GM23338 (cell line): Measurements from ENCODE around the gene APH1B.
A peak's percentile ranks its signal among the peaks of the same experiment; 100 is the strongest.

Experiments
- CREB1 ChIP-seq: fragments of 250-450 bp; sonication (Bioruptor Pico); IDR thresholded peaks from 2 replicates; pipeline ENCODE4 v1.5.0; 2020; ENCODE audit warnings: low read depth, mild to moderate bottlenecking, moderate library complexity
- EZH2 ChIP-seq: fragments of 200-600 bp; sonication (generic); IDR thresholded peaks from one replicate; pipeline ENCODE4 v1.8.0; 2017; ENCODE audit warnings: antibody characterized with exemption, mild to moderate bottlenecking, low read depth; ENCODE audit not compliant: unreplicated experiment
- EZH2phosphoT487 ChIP-seq: fragments of 200-600 bp; sonication (generic); IDR thresholded peaks from one replicate; pipeline ENCODE4 v1.8.1; 2018; ENCODE audit warnings: antibody characterized with exemption; ENCODE audit not compliant: unreplicated experiment
- JUNB ChIP-seq: IDR thresholded peaks from one replicate; pipeline ENCODE4 v1.6.1; 2016; ENCODE audit warnings: antibody characterized with exemption; ENCODE audit not compliant: unreplicated experiment
- NANOG ChIP-seq: IDR thresholded peaks from 2 replicates; pipeline ENCODE4 v1.6.1; 2016; ENCODE audit warnings: antibody characterized with exemption, borderline replicate concordance
- POLR2AphosphoS5 ChIP-seq: IDR thresholded peaks from 2 replicates; pipeline ENCODE4 v1.6.1; 2016; ENCODE audit warnings: antibody characterized with exemption, low read depth
- TF ChIP-seq, protein P1 (sequence below), 2 experiments: fragments of 200-600 bp in 1 of 2; sonication (generic) in 1 of 2; conservative IDR thresholded peaks; 2 replicates each; pipeline versions ENCODE4 v1.5.1 to v1.6.1; 2016 to 2017; ENCODE audit warnings: antibody characterized with exemption in 2 of 2, low read depth in 2 of 2, mild to moderate bottlenecking in 2 of 2, moderate library complexity in 1 of 2
- TF ChIP-seq, protein P2 (sequence below): IDR thresholded peaks from 2 replicates; pipeline ENCODE4 v1.6.1; 2016; ENCODE audit warnings: antibody characterized with exemption
- TF ChIP-seq, protein P3 (sequence below): IDR thresholded peaks from one replicate; pipeline ENCODE4 v1.6.1; 2018; ENCODE audit warnings: antibody characterized with exemption; ENCODE audit not compliant: unreplicated experiment

DNA sequence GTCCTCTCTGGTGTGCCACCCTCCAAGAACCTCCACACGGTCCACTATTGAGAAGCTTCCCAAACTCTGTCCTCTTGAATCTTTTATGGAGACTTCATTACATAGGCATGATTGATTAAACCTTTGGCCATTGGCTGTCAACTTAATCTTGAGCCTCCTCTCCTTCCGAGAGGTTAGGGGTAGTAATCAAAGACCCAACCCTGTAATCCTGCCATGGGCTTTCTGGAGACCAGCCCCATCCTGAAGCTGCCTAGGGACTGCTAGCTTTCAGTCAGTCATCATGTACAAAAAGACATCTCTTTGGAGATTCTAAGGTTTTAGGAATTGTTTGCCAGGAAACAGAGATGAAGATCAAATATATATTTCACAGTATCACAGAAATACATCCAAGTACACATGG, 37.0 kb downstream of the APH1B start:
- TF ChIP-seq, protein P1, sequence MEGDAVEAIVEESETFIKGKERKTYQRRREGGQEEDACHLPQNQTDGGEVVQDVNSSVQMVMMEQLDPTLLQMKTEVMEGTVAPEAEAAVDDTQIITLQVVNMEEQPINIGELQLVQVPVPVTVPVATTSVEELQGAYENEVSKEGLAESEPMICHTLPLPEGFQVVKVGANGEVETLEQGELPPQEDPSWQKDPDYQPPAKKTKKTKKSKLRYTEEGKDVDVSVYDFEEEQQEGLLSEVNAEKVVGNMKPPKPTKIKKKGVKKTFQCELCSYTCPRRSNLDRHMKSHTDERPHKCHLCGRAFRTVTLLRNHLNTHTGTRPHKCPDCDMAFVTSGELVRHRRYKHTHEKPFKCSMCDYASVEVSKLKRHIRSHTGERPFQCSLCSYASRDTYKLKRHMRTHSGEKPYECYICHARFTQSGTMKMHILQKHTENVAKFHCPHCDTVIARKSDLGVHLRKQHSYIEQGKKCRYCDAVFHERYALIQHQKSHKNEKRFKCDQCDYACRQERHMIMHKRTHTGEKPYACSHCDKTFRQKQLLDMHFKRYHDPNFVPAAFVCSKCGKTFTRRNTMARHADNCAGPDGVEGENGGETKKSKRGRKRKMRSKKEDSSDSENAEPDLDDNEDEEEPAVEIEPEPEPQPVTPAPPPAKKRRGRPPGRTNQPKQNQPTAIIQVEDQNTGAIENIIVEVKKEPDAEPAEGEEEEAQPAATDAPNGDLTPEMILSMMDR (conservative IDR thresholded peaks at IDR 0.05; ENCODE audit: low read depth in 2 of 2), result no peak
- TF ChIP-seq EZH2 (no peak), EZH2phosphoT487 (no peak), POLR2AphosphoS5 (no peak), NANOG (no peak), CREB1 (CRISPR knock-in tag) (no peak), JUNB (peak; percentile 79)
- TF ChIP-seq, protein P2, sequence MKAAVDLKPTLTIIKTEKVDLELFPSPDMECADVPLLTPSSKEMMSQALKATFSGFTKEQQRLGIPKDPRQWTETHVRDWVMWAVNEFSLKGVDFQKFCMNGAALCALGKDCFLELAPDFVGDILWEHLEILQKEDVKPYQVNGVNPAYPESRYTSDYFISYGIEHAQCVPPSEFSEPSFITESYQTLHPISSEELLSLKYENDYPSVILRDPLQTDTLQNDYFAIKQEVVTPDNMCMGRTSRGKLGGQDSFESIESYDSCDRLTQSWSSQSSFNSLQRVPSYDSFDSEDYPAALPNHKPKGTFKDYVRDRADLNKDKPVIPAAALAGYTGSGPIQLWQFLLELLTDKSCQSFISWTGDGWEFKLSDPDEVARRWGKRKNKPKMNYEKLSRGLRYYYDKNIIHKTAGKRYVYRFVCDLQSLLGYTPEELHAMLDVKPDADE, result no peak
- TF ChIP-seq, protein P3, sequence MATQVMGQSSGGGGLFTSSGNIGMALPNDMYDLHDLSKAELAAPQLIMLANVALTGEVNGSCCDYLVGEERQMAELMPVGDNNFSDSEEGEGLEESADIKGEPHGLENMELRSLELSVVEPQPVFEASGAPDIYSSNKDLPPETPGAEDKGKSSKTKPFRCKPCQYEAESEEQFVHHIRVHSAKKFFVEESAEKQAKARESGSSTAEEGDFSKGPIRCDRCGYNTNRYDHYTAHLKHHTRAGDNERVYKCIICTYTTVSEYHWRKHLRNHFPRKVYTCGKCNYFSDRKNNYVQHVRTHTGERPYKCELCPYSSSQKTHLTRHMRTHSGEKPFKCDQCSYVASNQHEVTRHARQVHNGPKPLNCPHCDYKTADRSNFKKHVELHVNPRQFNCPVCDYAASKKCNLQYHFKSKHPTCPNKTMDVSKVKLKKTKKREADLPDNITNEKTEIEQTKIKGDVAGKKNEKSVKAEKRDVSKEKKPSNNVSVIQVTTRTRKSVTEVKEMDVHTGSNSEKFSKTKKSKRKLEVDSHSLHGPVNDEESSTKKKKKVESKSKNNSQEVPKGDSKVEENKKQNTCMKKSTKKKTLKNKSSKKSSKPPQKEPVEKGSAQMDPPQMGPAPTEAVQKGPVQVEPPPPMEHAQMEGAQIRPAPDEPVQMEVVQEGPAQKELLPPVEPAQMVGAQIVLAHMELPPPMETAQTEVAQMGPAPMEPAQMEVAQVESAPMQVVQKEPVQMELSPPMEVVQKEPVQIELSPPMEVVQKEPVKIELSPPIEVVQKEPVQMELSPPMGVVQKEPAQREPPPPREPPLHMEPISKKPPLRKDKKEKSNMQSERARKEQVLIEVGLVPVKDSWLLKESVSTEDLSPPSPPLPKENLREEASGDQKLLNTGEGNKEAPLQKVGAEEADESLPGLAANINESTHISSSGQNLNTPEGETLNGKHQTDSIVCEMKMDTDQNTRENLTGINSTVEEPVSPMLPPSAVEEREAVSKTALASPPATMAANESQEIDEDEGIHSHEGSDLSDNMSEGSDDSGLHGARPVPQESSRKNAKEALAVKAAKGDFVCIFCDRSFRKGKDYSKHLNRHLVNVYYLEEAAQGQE, result no peak
